ENCODE data around the gene EPHX1.
"Not testable (repeated sequence)": the region's sequence is repeated elsewhere in the genome, so short reads cannot be mapped to it uniquely, and the experiment has no call there.

The EPHX1 gene

DNA sequence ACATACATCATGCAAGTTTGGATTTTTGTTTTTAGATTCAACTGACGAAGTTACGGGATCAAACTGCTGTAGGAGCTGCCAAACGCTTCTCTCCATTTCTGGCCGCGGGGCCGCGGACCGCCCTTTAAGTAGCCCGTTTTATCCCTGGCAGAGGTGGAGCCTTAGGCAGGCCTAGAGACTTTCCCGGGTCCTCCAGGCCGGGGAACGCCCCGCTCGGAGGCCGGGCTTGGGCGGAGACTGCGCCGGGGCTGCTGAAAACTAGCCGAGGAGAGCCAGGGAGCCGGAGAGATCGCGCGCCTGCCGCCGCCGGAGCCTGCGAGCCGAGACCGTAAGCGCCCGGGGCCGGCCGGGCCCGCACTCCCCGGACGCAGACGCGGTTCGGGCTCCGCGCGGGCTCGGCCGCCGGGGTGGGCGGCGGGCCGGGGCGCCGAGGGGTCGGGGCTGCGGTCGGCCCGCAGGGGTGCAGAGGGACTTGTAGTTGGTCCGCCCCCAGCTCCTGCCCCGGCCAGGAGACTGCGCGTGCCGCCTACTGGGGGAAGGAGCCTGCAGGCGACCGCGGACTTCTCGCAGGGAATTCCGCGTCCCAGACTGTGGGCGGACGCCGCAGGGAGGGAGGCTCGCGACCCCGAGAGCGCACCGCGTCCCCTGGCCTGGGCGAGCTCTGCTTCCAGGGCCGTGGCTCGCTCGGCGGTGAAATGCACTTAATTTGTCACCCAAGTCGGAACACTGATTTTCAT, at the start of gene EPHX1:
Gene EPHX1 (plus strand): TSS at position 283 of the 737 bp plus-strand sequence. CDS start 18,606 bp downstream, outside the sequence.
- peaks cover 41% of the 10 kb centered on the region for H3K4me1 ChIP-seq (ENCODE audit: insufficient read depth, low read length)
- H3K9ac ChIP-seq (ENCODE audit: low read length) = peak within 1 kb of the TSS; percentile 41
- no peaks in the 10 kb centered on the region for H3K9me3 ChIP-seq (ENCODE audit: low read length)
- H3K27me3 ChIP-seq (ENCODE audit: control insufficient read depth in 1 of 2, insufficient read depth in 2 of 2, low read length in 2 of 2) = no peaks in the 10 kb centered on the region
- H3K27ac ChIP-seq (ENCODE audit: low read depth, low read length) = peak within 1 kb of the TSS; percentile 67
- H3K36me3 ChIP-seq (ENCODE audit: insufficient read depth, low read length) = no peaks in the 10 kb centered on the region
- peak within 1 kb of the TSS; percentile 56 to 66 for H3K4me3 ChIP-seq (ENCODE audit: low read depth in 1 of 2, low read length in 2 of 2)

- no peaks in the 10 kb centered on the region for H3K27me3 ChIP-seq (ENCODE audit: control insufficient read depth in 1 of 2, insufficient read depth in 2 of 2, low read length in 2 of 2)
- H3K9me3 ChIP-seq (ENCODE audit: low read length) = no peaks in the 10 kb centered on the region
- H3K27ac ChIP-seq (ENCODE audit: low read depth, low read length) = no peak overlapping the region
- H3K36me3 ChIP-seq (ENCODE audit: insufficient read depth, low read length) = no peaks in the 10 kb centered on the region
- no peak overlapping the region for H3K9ac ChIP-seq (ENCODE audit: low read length)
- no peak overlapping the region for H3K4me3 ChIP-seq (ENCODE audit: low read depth in 1 of 2, low read length in 2 of 2)
- H3K4me1 ChIP-seq (ENCODE audit: insufficient read depth, low read length) = peaks cover 22% of the 10 kb centered on the region
Observed at GRCh38 chr1:225760531-225760930, 49.4 kb upstream of the EPHX1 start.

- H3K4me3 ChIP-seq (ENCODE audit: low read depth in 1 of 2, low read length in 2 of 2); H3K27ac ChIP-seq (ENCODE audit: low read depth, low read length); H3K36me3 ChIP-seq (ENCODE audit: insufficient read depth, low read length); H3K9me3 ChIP-seq (ENCODE audit: low read length); H3K27me3 ChIP-seq (ENCODE audit: control insufficient read depth in 1 of 2, insufficient read depth in 2 of 2, low read length in 2 of 2); H3K9ac ChIP-seq (ENCODE audit: low read length): not testable (repeated sequence)
- H3K4me1 ChIP-seq (ENCODE audit: insufficient read depth, low read length) = peaks cover 29% of the 10 kb centered on the region
Observed at GRCh38 chr1:225761395-225761794, 48.5 kb upstream of the EPHX1 start.

GRCh38 chr1:225762002-225762441, 47.9 kb upstream of the EPHX1 start:
- Histone ChIP-seq H3K27me3 (ENCODE audit: control insufficient read depth in 1 of 2, insufficient read depth in 2 of 2, low read length in 2 of 2) (no peaks in the 10 kb centered on the region), H3K9me3 (ENCODE audit: low read length) (no peaks in the 10 kb centered on the region), H3K9ac (ENCODE audit: low read length) (no peak overlapping the region), H3K27ac (ENCODE audit: low read depth, low read length) (no peak overlapping the region), H3K4me1 (ENCODE audit: insufficient read depth, low read length) (peaks cover 35% of the 10 kb centered on the region), H3K36me3 (ENCODE audit: insufficient read depth, low read length) (no peaks in the 10 kb centered on the region), H3K4me3 (ENCODE audit: low read depth in 1 of 2, low read length in 2 of 2) (no peak overlapping the region)

GRCh38 chr1:225762444-225762843, 47.5 kb upstream of the EPHX1 start:
- Histone ChIP-seq H3K27me3 (ENCODE audit: control insufficient read depth in 1 of 2, insufficient read depth in 2 of 2, low read length in 2 of 2) (no peaks in the 10 kb centered on the region), H3K36me3 (ENCODE audit: insufficient read depth, low read length) (no peaks in the 10 kb centered on the region), H3K27ac (ENCODE audit: low read depth, low read length) (no peak overlapping the region), H3K9ac (ENCODE audit: low read length) (no peak overlapping the region), H3K9me3 (ENCODE audit: low read length) (no peaks in the 10 kb centered on the region), H3K4me1 (ENCODE audit: insufficient read depth, low read length) (peaks cover 39% of the 10 kb centered on the region), H3K4me3 (ENCODE audit: low read depth in 1 of 2, low read length in 2 of 2) (no peak overlapping the region)

DNA sequence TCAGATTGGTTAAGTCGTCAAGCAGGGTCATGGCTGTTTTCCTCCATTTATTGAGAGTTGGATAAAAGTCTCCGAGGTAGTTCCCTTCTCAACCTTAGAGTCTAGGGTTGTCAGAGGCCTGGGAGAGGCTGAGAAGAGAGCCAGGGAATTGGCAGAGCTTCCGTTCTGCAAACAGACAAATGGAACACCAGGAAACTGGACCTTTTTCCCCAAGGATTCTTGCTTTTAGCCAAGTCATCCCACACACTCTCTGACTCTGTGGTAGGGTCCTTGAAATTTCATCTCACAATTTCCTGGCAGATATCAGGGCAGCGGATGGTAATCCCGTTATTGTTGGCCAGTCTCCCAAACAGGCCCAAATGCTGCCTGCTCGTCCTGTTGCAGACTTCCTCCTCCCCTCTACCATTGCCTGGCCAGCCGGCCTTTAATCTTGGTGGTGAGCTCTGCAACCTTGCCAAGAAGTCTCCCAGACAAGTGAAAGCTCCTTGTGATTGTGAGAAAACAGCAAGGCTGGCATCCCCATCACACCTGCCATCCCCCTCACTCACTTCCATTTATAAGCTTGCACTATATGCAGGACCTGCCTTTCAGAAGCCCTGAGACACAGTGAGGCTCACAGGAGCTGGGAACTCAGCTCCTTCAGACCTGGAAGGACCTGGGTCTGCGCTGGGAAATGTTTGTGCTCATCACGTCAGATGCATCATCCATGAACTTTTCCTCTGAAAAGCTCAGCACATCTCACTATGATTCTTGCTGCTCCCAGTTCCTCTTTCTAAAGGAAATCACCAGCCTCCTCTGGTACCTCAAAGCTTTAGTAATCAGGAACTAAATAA, 46.0 kb upstream of the EPHX1 start:
- Histone ChIP-seq H3K9me3 (ENCODE audit: low read length) (no peaks in the 10 kb centered on the region), H3K27ac (ENCODE audit: low read depth, low read length) (peak overlapping the region; percentile 19), H3K4me3 (ENCODE audit: low read depth in 1 of 2, low read length in 2 of 2) (peak overlapping the region in 1 of 2 donors; percentile 25), H3K4me1 (ENCODE audit: insufficient read depth, low read length) (peaks cover 47% of the 10 kb centered on the region), H3K27me3 (ENCODE audit: control insufficient read depth in 1 of 2, insufficient read depth in 2 of 2, low read length in 2 of 2) (no peaks in the 10 kb centered on the region), H3K9ac (ENCODE audit: low read length) (no peak overlapping the region), H3K36me3 (ENCODE audit: insufficient read depth, low read length) (no peaks in the 10 kb centered on the region)

DNA sequence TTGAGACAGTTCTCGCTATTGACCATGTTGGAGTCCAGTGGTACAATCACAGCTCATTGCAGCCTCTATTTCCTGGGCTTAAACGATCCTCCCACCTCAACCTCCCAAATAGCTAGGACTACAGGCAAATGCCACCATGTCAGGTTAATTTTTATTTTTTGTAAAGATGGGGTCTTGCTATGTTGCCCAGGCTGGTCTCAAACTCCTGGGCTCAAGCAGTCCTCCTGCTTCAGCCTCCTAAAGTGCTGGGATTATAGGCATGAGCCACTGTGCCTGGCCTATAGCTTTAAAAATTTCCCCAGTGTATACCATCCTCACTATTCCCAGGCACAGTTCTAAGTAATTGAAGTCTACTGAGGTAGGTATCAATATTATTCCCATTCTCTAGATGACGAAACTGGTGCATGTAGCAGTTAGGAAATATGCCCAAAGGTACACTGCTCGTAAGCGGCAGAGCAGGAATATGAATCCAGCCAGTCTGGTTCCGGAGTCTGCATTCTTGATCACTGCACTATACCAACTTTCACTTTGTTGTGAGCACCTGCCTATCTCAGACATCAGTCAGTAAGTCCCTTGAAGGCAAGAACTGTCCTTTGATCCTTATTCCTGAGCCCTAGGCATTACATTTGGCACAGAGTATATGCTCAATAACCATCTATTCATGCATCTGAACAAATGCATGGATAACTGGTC, 43.8 kb upstream of the EPHX1 start:
- Histone ChIP-seq H3K4me3 (ENCODE audit: low read depth in 1 of 2, low read length in 2 of 2) (peak overlapping the region; percentile 2 to 10), H3K9me3 (ENCODE audit: low read length) (no peaks in the 10 kb centered on the region), H3K36me3 (ENCODE audit: insufficient read depth, low read length) (no peaks in the 10 kb centered on the region), H3K9ac (ENCODE audit: low read length) (no peak overlapping the region), H3K4me1 (ENCODE audit: insufficient read depth, low read length) (peaks cover 53% of the 10 kb centered on the region), H3K27me3 (ENCODE audit: control insufficient read depth in 1 of 2, insufficient read depth in 2 of 2, low read length in 2 of 2) (no peaks in the 10 kb centered on the region), H3K27ac (ENCODE audit: low read depth, low read length) (peak overlapping the region; percentile 54)

DNA sequence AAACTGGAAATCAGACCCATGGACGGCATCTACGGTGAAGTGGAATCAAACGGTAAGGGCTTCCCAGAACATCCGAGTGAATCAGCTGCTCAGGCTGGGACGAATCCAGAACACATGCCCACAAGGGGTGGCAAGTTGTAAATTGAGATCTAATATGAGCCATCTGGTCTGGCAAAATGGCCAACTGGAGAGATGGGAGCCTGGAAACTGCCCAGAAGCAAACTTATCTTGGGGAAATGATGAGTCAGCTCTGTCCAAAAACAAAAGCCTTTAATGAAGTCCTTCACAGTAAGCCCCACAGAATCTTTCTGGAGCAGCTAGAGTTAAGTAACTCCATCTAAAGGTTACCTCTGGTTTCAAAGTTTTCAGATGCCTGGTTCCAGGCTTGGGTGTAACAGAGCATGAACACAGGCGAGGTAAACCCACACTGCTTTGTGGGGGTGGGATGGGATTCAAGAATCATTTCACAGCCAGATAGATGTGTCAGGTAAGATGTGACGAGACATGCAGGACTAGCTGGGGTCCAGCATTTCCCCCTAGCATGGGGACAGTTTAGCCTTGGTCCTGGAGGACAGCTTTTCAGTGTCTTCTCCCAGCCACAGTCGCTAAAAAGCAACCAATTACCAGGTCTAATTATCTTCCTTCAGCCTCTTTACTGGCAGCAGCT, 42.8 kb upstream of the EPHX1 start:
- Histone ChIP-seq H3K4me1 (ENCODE audit: insufficient read depth, low read length) (peaks cover 62% of the 10 kb centered on the region), H3K4me3 (ENCODE audit: low read depth in 1 of 2, low read length in 2 of 2) (peak overlapping the region in 1 of 2 donors; percentile 10), H3K9me3 (ENCODE audit: low read length) (no peaks in the 10 kb centered on the region), H3K9ac (ENCODE audit: low read length) (peak overlapping the region; percentile 8), H3K27ac (ENCODE audit: low read depth, low read length) (peak overlapping the region; percentile 54), H3K27me3 (ENCODE audit: control insufficient read depth in 1 of 2, insufficient read depth in 2 of 2, low read length in 2 of 2) (no peaks in the 10 kb centered on the region), H3K36me3 (ENCODE audit: insufficient read depth, low read length) (no peaks in the 10 kb centered on the region)

- Histone ChIP-seq H3K4me3 (ENCODE audit: low read depth in 1 of 2, low read length in 2 of 2) (no peak overlapping the region), H3K36me3 (ENCODE audit: insufficient read depth, low read length) (no peaks in the 10 kb centered on the region), H3K9ac (ENCODE audit: low read length) (peak overlapping the region; percentile 8), H3K27ac (ENCODE audit: low read depth, low read length) (peak overlapping the region; percentile 12), H3K9me3 (ENCODE audit: low read length) (no peaks in the 10 kb centered on the region), H3K27me3 (ENCODE audit: control insufficient read depth in 1 of 2, insufficient read depth in 2 of 2, low read length in 2 of 2) (no peaks in the 10 kb centered on the region), H3K4me1 (ENCODE audit: insufficient read depth, low read length) (peaks cover 64% of the 10 kb centered on the region)
Observed at GRCh38 chr1:225767634-225768540, 42.0 kb upstream of the EPHX1 start.

DNA sequence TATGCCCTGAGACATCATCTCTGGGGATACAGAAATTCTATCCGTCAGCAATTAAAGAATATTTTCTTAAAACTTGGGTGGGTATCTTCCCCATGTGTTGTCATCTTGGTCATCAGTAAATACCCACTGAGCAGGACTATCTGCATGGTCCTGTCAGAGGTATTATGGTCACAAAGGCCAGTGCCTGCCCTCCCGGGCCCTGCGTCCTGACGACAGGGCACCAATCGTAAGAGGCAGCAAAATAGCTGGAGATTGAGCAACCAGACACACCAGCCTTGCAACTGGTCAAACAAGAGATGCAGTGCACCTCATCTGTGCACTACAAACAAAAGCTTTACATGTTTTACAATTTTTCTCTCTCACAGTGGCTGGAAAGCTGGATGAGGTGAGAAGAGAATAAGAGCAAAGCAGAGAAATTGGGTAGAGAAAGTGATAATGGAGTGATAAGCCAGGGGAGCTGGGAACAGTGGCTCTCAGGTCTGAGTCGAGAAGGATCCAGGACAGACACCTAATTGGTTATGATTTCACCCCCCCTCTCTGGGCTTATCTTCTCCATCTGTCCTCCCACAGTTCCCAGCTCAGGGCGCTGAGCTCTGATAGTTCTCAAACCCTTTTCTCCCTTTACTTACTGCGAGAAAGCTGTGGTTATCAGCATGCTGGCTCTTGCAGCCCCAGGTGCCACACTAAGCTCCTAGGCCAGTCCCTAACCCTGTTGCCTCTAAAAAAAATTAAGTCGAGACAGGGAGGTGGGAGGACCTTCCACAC, 41.1 kb upstream of the EPHX1 start:
- Histone ChIP-seq H3K27ac (ENCODE audit: low read depth, low read length) (no peak overlapping the region), H3K9ac (ENCODE audit: low read length) (no peak overlapping the region), H3K4me1 (ENCODE audit: insufficient read depth, low read length) (peaks cover 66% of the 10 kb centered on the region), H3K36me3 (ENCODE audit: insufficient read depth, low read length) (no peaks in the 10 kb centered on the region), H3K9me3 (ENCODE audit: low read length) (no peaks in the 10 kb centered on the region), H3K4me3 (ENCODE audit: low read depth in 1 of 2, low read length in 2 of 2) (no peak overlapping the region), H3K27me3 (ENCODE audit: control insufficient read depth in 1 of 2, insufficient read depth in 2 of 2, low read length in 2 of 2) (no peaks in the 10 kb centered on the region)

Measured in muscle layer of colon (tissue), 2 donors.